GM23338 (cell line): ENCODE results near the gene WDR11.
A peak's percentile ranks its signal among the peaks of the same experiment; 100 is the strongest.

Experiments used
- EZH2phosphoT487 ChIP-seq: fragments of 200-600 bp; sonication (generic); IDR thresholded peaks from one replicate; pipeline ENCODE4 v1.8.1; 2018; ENCODE audit warnings: antibody characterized with exemption; ENCODE audit not compliant: unreplicated experiment
- TF ChIP-seq, protein P1 (sequence below), 2 experiments: fragments of 200-600 bp in 1 of 2; sonication (generic) in 1 of 2; conservative IDR thresholded peaks; 2 replicates each; pipeline versions ENCODE4 v1.5.1 to v1.6.1; 2016 to 2017; ENCODE audit warnings: antibody characterized with exemption in 2 of 2, low read depth in 2 of 2, mild to moderate bottlenecking in 2 of 2, moderate library complexity in 1 of 2

GRCh38 chr10:120818301-120818700 lies 32.9 kb upstream of the WDR11 start:
- TF ChIP-seq, protein P1, sequence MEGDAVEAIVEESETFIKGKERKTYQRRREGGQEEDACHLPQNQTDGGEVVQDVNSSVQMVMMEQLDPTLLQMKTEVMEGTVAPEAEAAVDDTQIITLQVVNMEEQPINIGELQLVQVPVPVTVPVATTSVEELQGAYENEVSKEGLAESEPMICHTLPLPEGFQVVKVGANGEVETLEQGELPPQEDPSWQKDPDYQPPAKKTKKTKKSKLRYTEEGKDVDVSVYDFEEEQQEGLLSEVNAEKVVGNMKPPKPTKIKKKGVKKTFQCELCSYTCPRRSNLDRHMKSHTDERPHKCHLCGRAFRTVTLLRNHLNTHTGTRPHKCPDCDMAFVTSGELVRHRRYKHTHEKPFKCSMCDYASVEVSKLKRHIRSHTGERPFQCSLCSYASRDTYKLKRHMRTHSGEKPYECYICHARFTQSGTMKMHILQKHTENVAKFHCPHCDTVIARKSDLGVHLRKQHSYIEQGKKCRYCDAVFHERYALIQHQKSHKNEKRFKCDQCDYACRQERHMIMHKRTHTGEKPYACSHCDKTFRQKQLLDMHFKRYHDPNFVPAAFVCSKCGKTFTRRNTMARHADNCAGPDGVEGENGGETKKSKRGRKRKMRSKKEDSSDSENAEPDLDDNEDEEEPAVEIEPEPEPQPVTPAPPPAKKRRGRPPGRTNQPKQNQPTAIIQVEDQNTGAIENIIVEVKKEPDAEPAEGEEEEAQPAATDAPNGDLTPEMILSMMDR (conservative IDR thresholded peaks at IDR 0.05; ENCODE audit: low read depth in 2 of 2): peak in 1 of 2 experiments; percentile 14; a peak in 1 of 4 replicates
- no peak for TF ChIP-seq EZH2phosphoT487
